Activated T-cell treated with anti-CD3 and anti-CD28 coated beads for 4 hours (primary cell): Measurements from ENCODE around the gene ANKRD33B.
"Not testable (repeated sequence)": the region's sequence is repeated elsewhere in the genome, so short reads cannot be mapped to it uniquely, and the experiment has no call there.

Experiments used
- DNase-seq: peaks from one replicate; pipeline ENCODE4 v3.0.0-alpha.2; 2020

ANKRD33B gene

GRCh38 chr5:10563945-10564837 lies at the start of gene ANKRD33B:
Gene ANKRD33B, plus strand, starts transcription at chr5:10564070. Its CDS starts 398 bp downstream, at chr5:10564468.
- peak; percentile 68 for DNase-seq

DNA sequence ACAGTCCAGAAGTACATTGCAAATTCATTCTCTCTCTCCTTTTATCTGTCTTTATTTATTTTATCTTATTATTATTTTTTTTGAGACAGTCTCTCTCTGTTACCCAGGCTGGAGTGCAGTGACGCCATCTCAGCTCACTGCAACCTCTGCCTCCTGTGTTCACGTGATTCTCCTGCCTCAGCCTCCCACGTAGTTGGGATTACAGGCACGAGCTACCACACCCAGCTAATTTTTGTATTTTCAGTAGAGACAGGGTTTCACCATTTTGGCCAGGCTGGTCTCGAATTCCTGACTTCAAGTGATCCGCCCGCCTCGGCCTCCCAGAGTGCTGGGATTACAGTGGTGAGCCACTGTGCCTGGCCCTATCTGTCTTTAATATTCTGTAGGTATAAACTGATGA lies 49.3 kb upstream of the ANKRD33B start:
- not testable (repeated sequence) for DNase-seq

DNA sequence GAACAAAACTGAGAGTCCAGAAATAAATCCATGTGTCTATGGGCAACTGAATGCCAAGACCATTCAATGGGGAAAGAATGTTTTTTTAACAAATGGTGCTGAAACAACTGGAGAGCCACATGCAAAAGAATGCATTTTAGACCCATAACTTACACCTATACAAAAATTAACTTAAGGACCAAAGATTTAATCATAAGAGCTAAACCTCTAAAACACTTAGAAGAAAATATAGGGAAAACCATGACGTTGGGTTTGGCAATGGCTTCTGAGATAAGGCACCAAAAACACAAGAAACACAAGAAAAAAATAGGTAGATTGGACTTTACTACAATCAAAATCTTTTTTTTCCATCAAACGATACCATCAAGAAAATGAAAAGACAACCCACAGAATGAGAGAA lies 48.4 kb upstream of the ANKRD33B start:
- no peak for DNase-seq

DNA sequence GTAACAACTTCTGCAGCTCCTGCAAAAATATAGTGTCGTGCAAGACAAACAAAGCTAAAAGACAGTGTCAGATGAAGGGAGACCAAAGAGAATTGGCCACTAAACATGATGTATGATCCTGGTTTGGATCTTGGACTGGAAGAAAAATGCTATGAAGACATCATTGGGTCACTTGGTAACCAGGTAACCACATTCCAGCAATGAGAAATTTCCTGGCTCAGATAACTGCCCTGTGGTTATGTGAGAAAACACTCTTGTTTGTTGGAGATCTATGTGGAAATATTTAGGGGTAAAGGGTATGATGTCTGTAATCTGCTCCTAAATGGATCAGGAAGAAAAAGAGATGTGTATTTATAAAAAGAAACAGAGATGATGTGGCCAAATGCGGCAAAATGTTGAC lies 45.5 kb upstream of the ANKRD33B start:
- DNase-seq, result no peak

DNA sequence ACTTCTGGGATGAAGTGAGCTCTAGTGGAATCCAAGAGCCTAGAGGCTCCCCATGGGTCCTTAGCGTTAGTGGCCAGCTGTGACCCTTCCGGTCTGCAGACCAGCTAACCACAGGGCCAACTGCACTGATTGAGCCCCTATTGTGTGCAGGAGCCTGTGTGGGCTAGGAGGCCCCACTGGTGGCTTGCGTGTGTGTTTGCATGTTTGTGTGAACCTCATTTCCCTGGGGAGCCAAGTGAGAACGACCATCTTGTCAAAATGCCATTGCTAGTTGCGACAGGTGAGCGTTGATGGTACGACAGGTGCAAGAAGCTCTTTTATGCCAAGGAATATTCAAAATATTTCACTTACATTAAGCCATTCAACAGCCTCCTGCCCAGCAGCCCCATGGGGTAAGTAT lies 44.1 kb upstream of the ANKRD33B start:
- no peak for DNase-seq

GRCh38 chr5:10520706-10521105 lies 43.2 kb upstream of the ANKRD33B start:
- DNase-seq, result no peak

DNA sequence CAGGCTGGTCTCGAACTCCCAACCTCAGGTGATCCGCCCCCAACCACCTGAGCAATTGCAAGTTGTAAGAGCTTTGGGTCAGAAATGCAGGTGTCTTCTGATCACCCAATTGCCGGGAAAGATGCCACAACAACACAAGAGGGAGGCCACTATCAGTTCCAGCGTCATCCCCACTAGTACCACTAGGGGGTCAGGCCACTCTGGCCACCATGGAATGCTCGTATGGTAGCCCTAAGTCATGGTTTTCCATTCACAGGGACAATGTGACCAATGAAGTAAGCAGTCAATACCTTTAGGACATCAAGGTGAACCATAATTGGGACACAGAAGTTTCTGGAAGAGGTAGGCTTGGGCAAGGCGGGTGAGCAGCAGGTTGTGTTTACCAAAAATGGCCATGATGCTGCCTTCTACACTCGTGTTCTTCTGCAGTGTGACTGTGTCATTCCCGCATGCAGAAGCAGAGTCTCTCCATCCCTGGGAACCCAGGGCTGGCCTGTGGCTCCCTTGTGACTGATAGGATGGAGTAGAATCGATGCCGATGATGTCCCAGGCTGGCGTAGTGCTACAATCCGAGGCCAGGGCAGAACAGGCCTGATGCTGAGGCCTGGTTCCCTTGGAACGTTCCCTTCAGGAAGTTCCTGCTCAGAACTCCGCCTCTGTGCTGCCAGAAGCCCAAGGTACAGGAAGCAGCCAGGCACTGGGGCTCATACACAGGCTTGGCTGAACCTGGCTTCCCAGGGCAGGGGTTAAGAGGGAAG lies 42.2 kb upstream of the ANKRD33B start:
- no peak for DNase-seq

DNA sequence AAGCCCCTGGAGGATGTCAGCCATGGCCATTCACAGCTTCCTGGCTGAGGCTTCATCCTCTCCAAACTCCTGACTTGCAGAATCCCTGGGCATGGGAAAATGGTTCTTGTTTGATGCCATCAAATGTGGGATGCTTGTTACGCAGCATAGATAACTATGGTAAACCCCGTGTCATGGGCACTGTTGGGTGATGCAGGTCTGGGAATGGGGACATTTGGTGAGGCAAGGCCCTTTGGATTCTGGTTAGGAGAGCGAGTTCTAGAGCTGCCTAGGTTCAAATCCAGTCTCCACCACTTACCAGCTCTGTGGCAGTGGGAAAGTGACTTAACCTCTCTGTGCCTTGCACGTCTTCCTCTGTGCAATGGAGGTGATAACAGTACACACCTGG lies 41.7 kb upstream of the ANKRD33B start:
- no peak for DNase-seq

- no peak for DNase-seq
Observed at GRCh38 chr5:10524376-10525123, 39.3 kb upstream of the ANKRD33B start.

DNA sequence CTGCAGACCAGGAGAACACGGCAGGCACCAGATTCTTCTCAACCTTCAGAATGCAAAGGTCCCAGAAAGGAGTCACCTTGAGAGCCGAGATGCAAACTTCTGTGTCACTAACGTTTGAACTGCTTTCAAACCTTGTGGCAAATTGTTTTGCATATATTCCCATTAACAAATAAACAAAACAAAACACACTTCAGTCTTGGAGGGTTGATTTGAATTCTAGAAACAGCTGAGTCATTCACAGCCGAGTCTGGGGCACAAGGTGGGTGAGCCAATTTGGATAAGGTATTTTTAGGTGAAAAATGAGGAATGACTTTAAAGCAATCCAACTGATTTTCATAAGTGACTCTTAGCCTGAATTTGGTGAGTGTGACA lies 38.8 kb upstream of the ANKRD33B start:
- no peak for DNase-seq

DNA sequence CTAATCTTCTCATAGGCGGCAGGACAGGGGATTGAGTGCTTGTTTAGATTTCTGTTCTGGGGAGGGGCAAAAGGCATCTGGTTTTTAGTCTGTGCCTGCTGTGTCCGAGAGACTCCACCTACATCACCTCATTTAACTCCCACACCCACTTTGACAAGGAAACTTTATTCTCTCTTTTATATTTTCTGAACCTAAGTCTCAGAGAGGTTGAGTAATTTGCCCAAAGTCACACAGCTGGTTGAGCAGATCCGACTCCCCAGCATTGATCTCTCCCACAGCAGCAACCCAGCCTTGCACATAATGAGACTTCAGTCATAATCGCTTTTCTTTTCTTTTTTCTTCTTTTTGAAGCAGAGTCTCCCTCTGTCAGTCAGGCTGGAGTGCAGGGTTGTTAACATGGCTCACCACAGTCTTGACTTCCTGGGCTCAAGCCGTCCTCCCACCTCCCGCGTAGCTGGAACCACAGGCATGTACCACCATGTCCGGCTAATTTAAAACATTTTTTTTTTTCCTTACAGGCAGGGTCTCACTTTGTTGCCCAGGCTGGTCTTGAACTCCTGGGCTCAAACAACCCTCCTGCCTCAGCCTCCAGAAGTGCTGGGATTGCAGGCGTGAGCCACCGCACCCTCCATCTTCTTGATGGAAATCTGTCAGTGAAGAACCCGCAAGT lies 36.5 kb upstream of the ANKRD33B start:
- no peak for DNase-seq

- DNase-seq, result no peak
Observed at GRCh38 chr5:10528056-10528816, 35.6 kb upstream of the ANKRD33B start.

- DNase-seq, result no peak
Observed at GRCh38 chr5:10528827-10529226, 35.0 kb upstream of the ANKRD33B start.

- DNase-seq, result no peak
Observed at GRCh38 chr5:10530601-10531320, 33.1 kb upstream of the ANKRD33B start.

GRCh38 chr5:10532421-10532820 lies 31.4 kb upstream of the ANKRD33B start:
- no peak for DNase-seq

DNA sequence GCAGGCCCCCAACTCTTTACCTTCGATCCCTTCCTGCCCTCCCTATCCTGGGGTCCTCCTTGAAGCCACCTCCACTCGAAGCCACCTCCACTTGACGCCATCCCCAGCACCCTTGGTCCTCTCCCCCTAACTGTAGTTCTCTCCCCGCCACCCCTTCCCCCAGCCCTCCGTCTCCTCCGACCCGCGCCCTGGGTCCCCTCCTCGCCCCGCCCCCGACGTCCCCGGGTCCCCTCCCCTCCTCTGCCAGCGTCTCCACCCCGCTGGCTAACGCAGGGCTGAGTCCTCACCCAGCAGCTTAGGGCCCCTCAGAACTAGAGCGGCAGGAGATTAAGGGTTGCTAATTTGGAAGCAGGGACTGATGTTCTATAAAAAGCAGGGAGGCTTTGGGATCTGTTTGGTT lies 30.6 kb upstream of the ANKRD33B start:
- no peak for DNase-seq

DNA sequence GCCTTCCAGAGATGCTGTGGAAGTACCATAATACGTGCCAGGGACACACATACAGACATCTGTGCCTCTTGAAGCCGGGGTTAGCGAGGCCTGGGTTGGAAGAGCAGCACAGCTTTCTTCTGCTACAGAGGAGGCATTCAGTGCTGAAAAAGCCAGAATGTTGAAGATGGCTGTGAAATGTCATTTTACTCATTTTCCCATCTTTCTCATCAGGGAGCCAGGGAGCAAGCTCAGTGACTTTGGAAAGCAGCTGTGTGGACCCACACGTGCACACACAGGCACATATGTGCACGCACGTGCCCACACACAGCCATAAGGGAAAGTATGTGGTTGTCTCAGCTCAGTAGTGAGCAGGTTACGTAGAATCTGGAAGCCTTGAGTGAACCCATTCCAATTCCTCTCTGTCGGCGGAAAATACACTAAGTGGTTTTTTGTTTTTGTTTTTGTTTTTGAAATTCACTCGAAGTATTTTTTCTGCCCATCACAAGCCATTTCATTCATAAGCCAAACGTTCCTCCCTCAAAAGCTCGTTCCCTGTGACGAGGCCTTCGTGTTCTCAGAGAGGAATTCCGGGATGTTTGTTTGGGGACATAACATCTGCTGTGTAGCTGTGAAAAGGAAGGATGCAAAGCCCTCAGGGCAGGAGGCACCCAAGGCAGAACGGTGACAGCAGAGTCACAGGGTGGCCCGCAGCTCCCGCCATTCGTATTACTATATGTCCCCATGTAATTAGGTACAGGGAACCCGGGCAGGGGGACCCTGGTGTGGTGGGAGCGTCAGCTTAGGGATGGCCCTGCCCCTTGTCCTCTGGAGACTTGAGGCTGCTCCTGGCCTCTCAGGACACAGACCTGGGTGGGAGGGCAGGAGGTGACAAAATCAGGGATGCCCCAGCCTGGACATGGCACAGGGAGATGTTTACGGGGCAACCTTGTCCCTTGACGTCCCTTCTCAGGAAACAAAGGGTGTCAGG lies 29.0 kb upstream of the ANKRD33B start:
- no peak for DNase-seq

GRCh38 chr5:10536511-10536910 lies 27.4 kb upstream of the ANKRD33B start:
- DNase-seq, result no peak

GRCh38 chr5:10536931-10537579 lies 26.8 kb upstream of the ANKRD33B start:
- no peak for DNase-seq

GRCh38 chr5:10537624-10538023 lies 26.2 kb upstream of the ANKRD33B start:
- DNase-seq, result no peak
